ENCODE measurements around the gene MGAT2. TPM values are rescaled to one million over a fixed set of nuclear protein-coding genes. Genes with fewer than 3 reads are reported as not detected.

Gene MGAT2
- total and polyA plus RNA-seq, 10 donors: 20.5 to 43.5 (median 36.9) TPM

- Histone ChIP-seq H3K27me3 (replicated peaks in 1 of 7) (no peaks in the 10 kb centered on the region), H3K4me3 (no peak overlapping the region), H3K9me3 (no peaks in the 10 kb centered on the region), H3K4me1 (peaks cover 18 to 88% (median 49%) of the 10 kb centered on the region in 6 donors), H3K27ac (peak overlapping the region in 1 of 8 donors; percentile 99), H3K36me3 (peaks cover 0 to 41% (median 6%) of the 10 kb centered on the region in 6 donors)
- WGBS, 5 donors: 88 to 100% (median 100%) methylated on average over 1 of the region's 1 CpG
- intact Hi-C loops (cut with DNase I; ENCODE audit: low total_unique reads): loop anchor here (10.0 kb wide), 1 partner anchor 128 kb away; the partner anchor contains the start of gene KLHDC2
- DNase-seq: no peak
- TF ChIP-seq POLR2A (IDR thresholded peaks at IDR 0.05): no peak
- TF ChIP-seq, protein P1, sequence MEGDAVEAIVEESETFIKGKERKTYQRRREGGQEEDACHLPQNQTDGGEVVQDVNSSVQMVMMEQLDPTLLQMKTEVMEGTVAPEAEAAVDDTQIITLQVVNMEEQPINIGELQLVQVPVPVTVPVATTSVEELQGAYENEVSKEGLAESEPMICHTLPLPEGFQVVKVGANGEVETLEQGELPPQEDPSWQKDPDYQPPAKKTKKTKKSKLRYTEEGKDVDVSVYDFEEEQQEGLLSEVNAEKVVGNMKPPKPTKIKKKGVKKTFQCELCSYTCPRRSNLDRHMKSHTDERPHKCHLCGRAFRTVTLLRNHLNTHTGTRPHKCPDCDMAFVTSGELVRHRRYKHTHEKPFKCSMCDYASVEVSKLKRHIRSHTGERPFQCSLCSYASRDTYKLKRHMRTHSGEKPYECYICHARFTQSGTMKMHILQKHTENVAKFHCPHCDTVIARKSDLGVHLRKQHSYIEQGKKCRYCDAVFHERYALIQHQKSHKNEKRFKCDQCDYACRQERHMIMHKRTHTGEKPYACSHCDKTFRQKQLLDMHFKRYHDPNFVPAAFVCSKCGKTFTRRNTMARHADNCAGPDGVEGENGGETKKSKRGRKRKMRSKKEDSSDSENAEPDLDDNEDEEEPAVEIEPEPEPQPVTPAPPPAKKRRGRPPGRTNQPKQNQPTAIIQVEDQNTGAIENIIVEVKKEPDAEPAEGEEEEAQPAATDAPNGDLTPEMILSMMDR (IDR thresholded peaks at IDR 0.05 in 8 of 11, conservative IDR thresholded peaks at IDR 0.05 in 3 of 11): no peak
- TF ChIP-seq POLR2AphosphoS5 (IDR thresholded peaks at IDR 0.05): no peak
Measured at GRCh38 chr14:49636866-49637265, 16.3 kb downstream of the MGAT2 start.

- TF ChIP-seq, protein P1 (IDR thresholded peaks at IDR 0.05 in 8 of 11, conservative IDR thresholded peaks at IDR 0.05 in 3 of 11): no peak
- TF ChIP-seq POLR2AphosphoS5 (IDR thresholded peaks at IDR 0.05) (no peak), POLR2A (IDR thresholded peaks at IDR 0.05) (no peak)
- intact Hi-C loops (cut with DNase I; ENCODE audit: low total_unique reads): loop anchor here (10.0 kb wide), 1 partner anchor 127 kb away; the partner anchor contains the start of gene KLHDC2
- Histone ChIP-seq H3K4me3 (no peak overlapping the region), H3K36me3 (peaks cover 0 to 43% (median 6%) of the 10 kb centered on the region in 6 donors), H3K9me3 (no peaks in the 10 kb centered on the region), H3K27me3 (replicated peaks in 1 of 7) (no peaks in the 10 kb centered on the region), H3K4me1 (peaks cover 15 to 88% (median 48%) of the 10 kb centered on the region in 6 donors), H3K27ac (no peak overlapping the region)
- no peak for DNase-seq
- WGBS, 5 donors: 87 to 99% (median 95%) methylated on average over 3 of the region's 3 CpGs
Measured at GRCh38 chr14:49637534-49638078, 17.0 kb downstream of the MGAT2 start.

- intact Hi-C loops (cut with DNase I; ENCODE audit: low total_unique reads): no loop called here
- DNase-seq: no peak
- TF ChIP-seq POLR2AphosphoS5 (IDR thresholded peaks at IDR 0.05): no peak
- TF ChIP-seq POLR2A (IDR thresholded peaks at IDR 0.05): no peak
- TF ChIP-seq, protein P1 (IDR thresholded peaks at IDR 0.05 in 8 of 11, conservative IDR thresholded peaks at IDR 0.05 in 3 of 11): no peak
- Histone ChIP-seq H3K4me1 (peaks cover 15 to 71% (median 39%) of the 10 kb centered on the region in 6 donors), H3K36me3 (peaks cover 0 to 55% (median 6%) of the 10 kb centered on the region in 6 donors), H3K27ac (peak overlapping the region in 2 of 8 donors; percentile 14 to 22), H3K4me3 (no peak overlapping the region), H3K9me3 (no peaks in the 10 kb centered on the region), H3K27me3 (replicated peaks in 1 of 7) (no peaks in the 10 kb centered on the region)
- 89 to 95% (median 91%) methylated on average over 7 of the region's 7 CpGs for WGBS, 5 donors
Measured at GRCh38 chr14:49640540-49641417, 20.2 kb downstream of the MGAT2 start.

- Histone ChIP-seq H3K4me1 (peaks cover 5 to 61% (median 29%) of the 10 kb centered on the region in 6 donors), H3K36me3 (peaks cover 0 to 60% (median 6%) of the 10 kb centered on the region in 6 donors), H3K9me3 (no peaks in the 10 kb centered on the region), H3K27ac (peak overlapping the region in 2 of 8 donors; percentile 14 to 44), H3K27me3 (replicated peaks in 1 of 7) (no peaks in the 10 kb centered on the region), H3K4me3 (no peak overlapping the region)
- intact Hi-C loops (cut with DNase I; ENCODE audit: low total_unique reads): no loop called here
- DNase-seq: no peak
- TF ChIP-seq, protein P1 (IDR thresholded peaks at IDR 0.05 in 8 of 11, conservative IDR thresholded peaks at IDR 0.05 in 3 of 11): no peak
- no peak for TF ChIP-seq POLR2A (IDR thresholded peaks at IDR 0.05)
- TF ChIP-seq POLR2AphosphoS5 (IDR thresholded peaks at IDR 0.05): no peak
- 71 to 78% (median 75%) methylated on average over 8 of the region's 8 CpGs for WGBS, 5 donors
Measured at GRCh38 chr14:49641697-49642129, 21.1 kb downstream of the MGAT2 start.

Measured in spleen (tissue), 11 donors.